HG03439 (cell line): Measurements from ENCODE around the gene BLMH.
"Not testable (repeated sequence)": the region's sequence is repeated elsewhere in the genome, so short reads cannot be mapped to it uniquely, and the experiment has no call there.

Source experiments
- ATAC-seq: cut with Tn5 transposase; IDR thresholded peaks from one replicate; pipeline ENCODE4 v1.9.1; 2021; ENCODE audit warnings: mild to moderate bottlenecking, moderate library complexity; ENCODE audit not compliant: unreplicated experiment

The BLMH gene

GRCh38 chr17:30230596-30231125 lies 61.1 kb downstream of the BLMH start:
- ATAC-seq: no peak

DNA sequence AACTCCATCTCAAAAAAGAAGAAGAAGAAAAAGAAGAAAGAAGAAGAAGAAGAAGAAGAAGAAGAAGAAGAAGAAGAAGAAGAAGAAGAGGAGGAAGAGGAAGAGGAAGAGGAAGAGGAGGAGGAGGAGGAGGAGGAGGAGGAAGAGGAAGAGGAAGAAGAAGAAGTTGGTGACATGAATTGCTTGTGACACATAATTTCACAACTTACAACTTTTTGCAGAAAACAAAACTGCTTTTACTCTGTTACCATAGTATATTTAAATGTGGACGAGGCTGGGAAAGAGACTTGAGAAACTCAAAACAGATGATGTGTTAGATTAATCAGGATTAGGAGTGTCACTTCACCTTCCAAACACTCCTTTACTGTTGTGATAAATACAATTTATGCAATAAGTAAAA lies 61.7 kb downstream of the BLMH start:
- ATAC-seq: not testable (repeated sequence)

- no peak for ATAC-seq
These were observed 62.7 kb downstream of the BLMH start for GRCh38 chr17:30229012-30229411.

DNA sequence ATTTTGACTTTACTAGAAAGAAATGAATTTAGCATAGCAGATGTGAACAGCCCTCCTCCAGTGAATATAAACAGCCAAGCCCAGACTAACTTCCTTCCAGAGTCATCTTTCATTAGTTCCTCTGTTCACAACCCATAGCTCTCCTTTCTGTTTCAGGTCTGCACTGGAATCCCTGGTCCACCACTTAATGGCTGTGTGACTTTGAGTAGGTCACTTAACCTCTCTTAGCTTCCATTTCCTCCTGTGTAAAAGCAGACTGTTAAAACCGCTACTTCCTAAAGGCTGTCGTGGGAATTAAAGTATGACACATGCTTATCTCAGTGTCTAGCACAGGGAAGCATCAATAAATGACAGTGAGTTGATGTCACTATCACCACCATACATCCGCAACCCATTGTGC lies 63.7 kb downstream of the BLMH start:
- no peak for ATAC-seq

- ATAC-seq: no peak
These were observed 64.9 kb downstream of the BLMH start for GRCh38 chr17:30226878-30227277.

DNA sequence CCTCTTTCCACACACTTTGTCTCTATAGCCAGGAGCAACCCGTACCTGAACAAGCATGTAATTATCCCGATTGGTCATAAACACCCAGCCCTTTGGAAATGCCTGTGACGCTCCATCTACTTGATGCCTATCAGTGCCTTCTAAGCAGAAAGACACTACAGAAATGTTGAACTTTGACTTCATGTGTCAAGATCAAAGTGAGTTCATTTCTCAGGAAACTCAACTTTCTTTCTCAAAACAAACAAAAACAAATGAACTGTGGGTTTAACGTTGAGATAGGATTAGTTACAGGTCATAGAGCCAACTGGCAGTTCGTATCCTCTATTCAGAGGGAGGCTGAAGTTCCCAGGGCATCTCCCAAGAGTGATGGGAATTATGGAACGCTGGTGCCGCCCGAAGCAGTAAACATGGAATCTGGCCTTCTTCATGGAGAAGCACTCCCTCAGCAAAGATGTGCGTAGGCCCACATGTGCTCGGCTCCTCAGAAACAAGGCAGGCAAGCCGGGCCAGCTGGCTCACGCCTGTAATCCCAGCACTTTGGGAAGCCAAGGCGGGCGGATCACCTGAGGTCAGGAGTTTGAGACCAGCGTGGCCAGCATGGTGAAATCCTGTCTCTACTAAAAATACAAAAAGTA lies 65.7 kb downstream of the BLMH start:
- no peak for ATAC-seq

GRCh38 chr17:30225112-30225511 lies 66.6 kb downstream of the BLMH start:
- no peak for ATAC-seq

DNA sequence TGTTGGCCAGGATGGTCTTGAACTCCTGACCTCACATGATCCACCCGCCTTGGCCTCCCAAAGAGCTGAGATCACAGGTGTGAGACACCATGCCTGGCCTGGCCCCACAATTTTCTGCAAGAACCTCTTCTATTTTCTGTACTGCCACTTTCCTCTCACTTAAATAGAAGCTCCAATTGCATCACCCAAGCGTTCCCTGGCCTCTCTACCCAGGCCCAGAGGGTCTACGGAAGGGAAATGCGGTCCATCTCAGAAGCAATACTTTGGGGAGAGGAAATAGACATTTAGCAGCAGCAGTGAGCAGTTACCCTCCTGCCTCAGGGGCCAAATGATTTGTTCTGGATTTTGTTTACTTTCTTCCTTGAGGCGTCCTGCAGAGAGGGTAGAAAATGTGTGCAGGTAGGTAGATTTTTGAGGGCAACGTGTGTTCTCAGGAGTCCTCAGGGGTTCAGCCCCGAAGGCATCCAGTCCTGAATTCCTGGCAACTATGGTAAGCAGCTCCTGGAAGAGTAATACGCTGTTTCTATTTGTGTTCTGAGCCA lies 67.3 kb downstream of the BLMH start:
- ATAC-seq: no peak

DNA sequence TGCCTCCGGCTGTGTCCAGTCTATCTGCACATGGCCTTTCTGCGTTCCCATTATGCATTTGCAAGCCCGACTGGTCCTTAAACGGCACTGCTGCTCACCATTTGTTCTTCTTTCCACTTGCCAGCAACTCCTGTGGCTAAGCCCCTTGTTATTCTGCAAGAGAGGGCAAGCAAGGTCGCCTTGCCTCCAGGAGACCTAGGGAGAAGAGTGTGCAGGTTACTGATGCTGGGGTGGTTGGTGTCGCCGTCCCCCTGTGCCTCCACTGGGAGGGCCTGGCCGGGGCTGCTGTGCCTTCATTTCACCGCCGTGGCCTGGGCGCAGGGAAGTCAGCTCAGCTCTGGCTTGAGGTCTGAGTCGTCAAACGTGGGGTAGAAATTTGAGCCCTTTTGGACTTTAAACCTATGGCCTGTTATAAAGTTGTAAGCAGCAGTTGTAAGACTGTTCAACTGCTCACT lies 69.0 kb downstream of the BLMH start:
- no peak for ATAC-seq

DNA sequence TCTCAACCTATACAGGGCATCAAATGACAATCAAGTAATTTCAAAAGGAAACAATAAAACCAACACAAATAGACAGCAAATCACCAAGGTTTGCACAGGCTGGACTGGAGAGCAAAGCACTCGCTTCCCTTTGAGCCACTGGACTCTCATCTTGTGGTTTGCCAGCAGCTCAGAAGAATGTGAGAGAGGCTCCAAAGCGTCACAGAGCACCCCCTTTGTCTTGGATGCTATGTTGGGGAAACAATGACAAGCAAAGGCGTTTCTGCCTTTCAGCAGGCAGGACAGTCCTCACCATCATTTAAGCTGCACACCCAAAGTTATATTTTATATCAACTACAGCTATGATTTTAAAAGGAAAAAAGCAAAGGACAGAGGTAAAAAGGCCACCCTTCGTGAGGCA lies 69.5 kb downstream of the BLMH start:
- ATAC-seq: no peak

DNA sequence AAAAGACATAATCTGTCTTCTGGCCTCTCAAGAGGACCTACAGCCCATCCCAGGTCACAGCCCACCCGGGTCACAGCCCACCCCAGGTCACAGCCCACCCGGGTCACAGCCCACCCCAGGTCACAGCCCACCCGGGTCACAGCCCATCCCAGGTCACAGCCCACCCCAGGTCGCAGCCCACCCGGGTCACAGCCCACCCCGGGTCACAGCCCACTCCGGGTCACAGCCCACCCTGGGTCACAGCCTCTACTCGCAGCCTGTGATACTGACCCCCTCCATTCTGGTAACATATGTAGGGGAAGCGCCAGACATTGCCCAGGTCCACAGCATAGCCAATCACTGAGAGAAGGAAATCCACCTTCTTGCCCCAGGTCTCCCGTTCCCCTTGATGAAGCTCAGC lies 70.4 kb downstream of the BLMH start:
- ATAC-seq: no peak

DNA sequence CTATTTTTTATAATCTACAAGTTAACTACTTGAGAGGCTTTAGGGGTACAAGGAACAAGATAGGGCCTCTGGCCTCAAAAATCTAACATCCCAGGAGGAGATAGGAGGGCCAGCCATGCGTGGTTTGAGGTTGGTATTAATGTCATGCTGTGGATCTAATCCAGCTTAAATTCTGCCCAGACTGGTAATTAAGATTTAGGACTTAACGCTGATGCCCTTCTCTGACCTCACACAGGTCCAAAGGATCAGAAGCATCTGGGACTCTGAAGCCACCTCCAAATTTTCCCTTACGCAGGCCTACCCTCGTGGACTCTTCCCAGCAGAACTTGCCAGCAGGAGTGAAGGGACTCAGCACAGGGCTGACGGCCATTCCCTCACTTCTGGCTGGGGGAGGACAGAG lies 71.3 kb downstream of the BLMH start:
- no peak for ATAC-seq

- no peak for ATAC-seq
These were observed 71.9 kb downstream of the BLMH start for GRCh38 chr17:30219833-30220232.

- ATAC-seq: no peak
These were observed 72.4 kb downstream of the BLMH start for GRCh38 chr17:30219315-30219714.

- no peak for ATAC-seq
These were observed 72.9 kb downstream of the BLMH start for GRCh38 chr17:30218799-30219198.

GRCh38 chr17:30217746-30218245 lies 73.9 kb downstream of the BLMH start:
- ATAC-seq: no peak

DNA sequence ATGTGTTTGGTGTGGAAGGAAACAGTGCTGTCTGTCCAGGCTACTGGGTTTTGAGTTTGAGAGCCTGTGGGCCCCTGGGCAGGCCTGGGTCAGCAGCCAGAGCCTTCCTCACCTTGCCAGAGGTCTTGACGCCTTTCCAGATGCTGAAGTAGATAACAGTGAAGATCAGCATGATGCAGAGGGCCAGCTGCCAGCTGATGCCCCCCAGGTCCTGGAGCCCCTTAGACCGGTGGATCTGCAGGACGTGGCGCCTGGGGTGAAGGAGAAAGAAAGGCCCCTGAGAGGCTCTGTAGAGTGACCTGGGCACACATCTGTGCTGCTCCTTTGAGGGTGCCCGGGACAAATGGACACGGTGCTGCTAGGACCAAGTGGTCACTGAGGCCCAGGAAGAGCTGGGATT lies 74.7 kb downstream of the BLMH start:
- no peak for ATAC-seq

GRCh38 chr17:30212750-30213149 lies 79.0 kb downstream of the BLMH start:
- ATAC-seq: no peak

DNA sequence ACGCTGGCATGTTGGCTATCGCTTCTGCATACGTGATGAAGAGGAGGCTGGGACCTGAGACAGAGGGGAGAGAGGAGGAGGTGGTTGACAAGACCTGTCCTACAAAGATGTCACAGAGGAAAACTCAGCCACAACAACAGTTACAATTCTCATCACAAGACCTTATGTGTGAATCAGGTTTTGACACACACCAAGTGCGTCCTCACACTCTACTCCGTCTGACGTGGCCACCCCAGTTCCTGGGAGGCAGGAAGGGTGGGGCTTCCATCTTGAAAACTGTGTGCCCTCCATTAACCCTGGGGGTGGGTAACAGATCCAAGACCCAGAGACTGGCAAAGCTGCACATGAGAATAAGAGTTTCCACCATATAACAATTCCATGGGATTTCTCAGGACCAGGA lies 80.4 kb downstream of the BLMH start:
- no peak for ATAC-seq

DNA sequence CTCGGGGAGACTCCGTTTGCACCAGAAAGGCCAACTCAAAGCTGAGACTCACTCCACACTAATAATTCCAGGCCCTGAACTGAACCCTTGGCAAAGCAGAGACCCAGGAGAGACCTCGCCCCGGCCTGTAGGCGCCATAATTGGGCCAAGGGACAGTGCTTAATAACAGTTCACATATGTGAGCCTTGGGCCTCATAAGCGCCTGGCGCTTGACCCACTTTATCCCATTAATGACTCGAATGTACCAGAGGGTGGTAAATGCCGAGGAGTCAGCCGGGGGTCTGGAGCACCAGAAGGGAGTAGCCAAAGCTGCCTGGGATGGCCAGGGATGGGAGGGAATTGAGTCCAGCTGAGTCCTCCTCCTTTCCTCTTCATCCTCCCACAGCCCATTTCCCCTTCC lies 80.8 kb downstream of the BLMH start:
- no peak for ATAC-seq

- no peak for ATAC-seq
These were observed 81.4 kb downstream of the BLMH start for GRCh38 chr17:30210366-30210765.

DNA sequence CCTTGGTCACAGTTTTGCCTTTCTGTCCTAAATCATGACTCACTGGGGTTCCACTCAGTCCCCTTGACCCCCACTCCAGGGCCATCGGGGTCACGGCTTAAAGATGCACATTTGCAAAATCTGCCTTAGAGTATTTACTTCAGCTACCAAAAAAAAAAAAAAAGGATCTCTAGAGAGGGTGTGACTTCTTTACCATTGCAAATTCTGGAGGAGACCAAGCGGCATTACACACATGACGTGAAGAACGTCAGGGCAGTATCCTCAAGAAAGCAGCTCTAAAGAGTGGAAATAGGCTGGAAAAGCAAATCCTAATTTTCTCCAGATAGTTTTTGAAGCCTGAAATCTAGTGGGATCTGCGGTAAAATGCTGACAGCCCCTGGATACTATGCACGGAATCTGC lies 81.8 kb downstream of the BLMH start:
- no peak for ATAC-seq

GRCh38 chr17:30208214-30208613 lies 83.5 kb downstream of the BLMH start:
- ATAC-seq: no peak
